ENCODE results near the gene ZNF747. TPM values are rescaled to one million over a fixed set of nuclear protein-coding genes. Genes with fewer than 3 reads are reported as not detected.

Gene ZNF747
- total RNA-seq, 2 donors from 2014 or later = 15.5 to 17.1 TPM

DNA sequence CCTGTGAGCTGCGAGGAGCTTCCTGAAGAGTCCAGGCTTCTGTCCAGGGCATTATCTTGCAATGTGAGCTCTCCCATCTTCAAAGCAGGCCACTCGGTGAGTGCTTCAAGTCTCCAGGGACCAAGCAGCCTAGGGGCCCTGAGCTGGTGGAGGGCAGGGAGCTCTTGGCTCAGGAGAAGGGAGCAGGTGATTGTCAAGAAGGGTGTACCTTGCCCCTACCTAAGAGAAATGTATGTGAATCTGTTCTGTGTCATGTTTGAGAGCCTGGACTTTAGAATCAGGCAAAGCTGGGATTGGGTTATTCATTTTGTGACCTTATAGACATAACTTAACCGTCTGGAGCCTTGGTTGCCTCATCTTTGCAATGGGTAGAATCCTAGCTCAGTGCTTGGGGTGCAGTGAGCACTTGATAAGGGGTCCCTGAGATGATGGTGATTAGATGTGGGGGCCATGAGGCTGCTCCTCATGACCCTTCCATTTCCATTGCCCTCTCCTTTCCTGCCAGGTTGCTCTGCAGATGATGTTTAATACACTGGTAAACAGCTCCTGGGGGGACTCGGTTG, 24.2 kb downstream of the ZNF747 start:
- H3K27ac Mint-ChIP-seq = no peak overlapping the region
- 84 to 91% methylated on average over 4 of the region's 4 CpGs for WGBS, 2 experiments (ENCODE audit: insufficient coverage in 1 of 2, insufficient read length in 1 of 2)
- TF ChIP-seq, protein P1, sequence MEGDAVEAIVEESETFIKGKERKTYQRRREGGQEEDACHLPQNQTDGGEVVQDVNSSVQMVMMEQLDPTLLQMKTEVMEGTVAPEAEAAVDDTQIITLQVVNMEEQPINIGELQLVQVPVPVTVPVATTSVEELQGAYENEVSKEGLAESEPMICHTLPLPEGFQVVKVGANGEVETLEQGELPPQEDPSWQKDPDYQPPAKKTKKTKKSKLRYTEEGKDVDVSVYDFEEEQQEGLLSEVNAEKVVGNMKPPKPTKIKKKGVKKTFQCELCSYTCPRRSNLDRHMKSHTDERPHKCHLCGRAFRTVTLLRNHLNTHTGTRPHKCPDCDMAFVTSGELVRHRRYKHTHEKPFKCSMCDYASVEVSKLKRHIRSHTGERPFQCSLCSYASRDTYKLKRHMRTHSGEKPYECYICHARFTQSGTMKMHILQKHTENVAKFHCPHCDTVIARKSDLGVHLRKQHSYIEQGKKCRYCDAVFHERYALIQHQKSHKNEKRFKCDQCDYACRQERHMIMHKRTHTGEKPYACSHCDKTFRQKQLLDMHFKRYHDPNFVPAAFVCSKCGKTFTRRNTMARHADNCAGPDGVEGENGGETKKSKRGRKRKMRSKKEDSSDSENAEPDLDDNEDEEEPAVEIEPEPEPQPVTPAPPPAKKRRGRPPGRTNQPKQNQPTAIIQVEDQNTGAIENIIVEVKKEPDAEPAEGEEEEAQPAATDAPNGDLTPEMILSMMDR (conservative IDR thresholded peaks at IDR 0.05) = no peak
- Histone ChIP-seq H3K9me3 (ENCODE audit: control insufficient read depth, low read length) (no peaks in the 10 kb centered on the region), H3K4me3 (ENCODE audit: low read length) (no peak overlapping the region), H3K27ac (ENCODE audit: low read depth, low read length) (no peak overlapping the region), H3K36me3 (ENCODE audit: control insufficient read depth, insufficient read depth, low read length) (no peaks in the 10 kb centered on the region), H3K27me3 (ENCODE audit: control insufficient read depth, insufficient read depth, low read length, poor library complexity, severe bottlenecking) (no peaks in the 10 kb centered on the region), H3K9ac (ENCODE audit: extremely low read depth, low read length, poor library complexity, severe bottlenecking) (no peak overlapping the region), H3K4me1 (ENCODE audit: control insufficient read depth, insufficient read depth, low read length) (no peaks in the 10 kb centered on the region)
- no peak overlapping the region for H3K4me3 Mint-ChIP-seq
- H3K36me3 Mint-ChIP-seq (ENCODE audit: low read depth) = no peaks in the 10 kb centered on the region
- no peak for DNase-seq
- H3K27me3 Mint-ChIP-seq (ENCODE audit: insufficient read depth) = peaks cover 3% of the 10 kb centered on the region
- H3K4me1 Mint-ChIP-seq = no peaks in the 10 kb centered on the region
- H3K9me3 Mint-ChIP-seq = no peaks in the 10 kb centered on the region

DNA sequence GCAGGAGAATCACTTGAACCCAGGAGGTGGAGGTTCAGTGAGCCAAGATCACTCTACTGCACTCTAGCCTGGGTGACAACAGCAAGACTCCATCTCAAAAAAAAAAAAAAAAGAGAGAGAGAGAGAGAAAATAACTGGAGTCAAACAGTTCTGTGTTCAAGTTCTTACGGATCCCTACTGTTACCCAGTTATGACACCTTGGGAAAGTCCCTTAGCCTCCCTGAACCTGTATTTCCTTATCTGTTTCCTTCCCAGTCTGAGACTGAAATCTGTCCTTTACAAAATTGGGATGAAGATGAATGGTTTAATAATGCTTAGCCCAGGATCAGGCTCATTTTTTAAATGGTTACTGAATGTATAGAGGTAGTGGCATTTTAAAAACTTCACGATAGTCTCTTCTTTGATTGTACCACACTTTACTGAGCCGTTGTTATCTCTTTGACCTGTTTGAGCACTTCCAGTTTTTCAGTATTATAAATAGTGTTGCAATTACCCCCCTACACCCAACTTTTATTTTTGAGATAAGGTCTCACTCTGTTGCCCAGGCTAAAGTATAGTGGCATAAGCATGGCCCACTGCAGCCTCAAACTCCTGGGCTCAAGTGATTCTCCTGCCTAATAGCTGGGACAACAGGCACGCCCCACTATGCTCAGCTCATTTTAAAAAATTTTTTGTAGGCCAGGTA, 25.4 kb downstream of the ZNF747 start:
- no peak overlapping the region for H3K27ac ChIP-seq (ENCODE audit: low read depth, low read length)
- H3K27me3 ChIP-seq (ENCODE audit: control insufficient read depth, insufficient read depth, low read length, poor library complexity, severe bottlenecking) = no peaks in the 10 kb centered on the region
- H3K9ac ChIP-seq (ENCODE audit: extremely low read depth, low read length, poor library complexity, severe bottlenecking) = no peak overlapping the region
- Mint-ChIP-seq H3K27ac (no peak overlapping the region), H3K4me3 (no peak overlapping the region), H3K4me1 (no peaks in the 10 kb centered on the region), H3K27me3 (ENCODE audit: insufficient read depth) (peaks cover 3% of the 10 kb centered on the region), H3K9me3 (no peaks in the 10 kb centered on the region), H3K36me3 (ENCODE audit: low read depth) (no peaks in the 10 kb centered on the region)
- WGBS, 2 experiments (ENCODE audit: insufficient coverage in 1 of 2, insufficient read length in 1 of 2) = 92 to 93% methylated on average over 3 to 4 of the region's 4 CpGs
- no peak for DNase-seq
- H3K36me3 ChIP-seq (ENCODE audit: control insufficient read depth, insufficient read depth, low read length) = no peaks in the 10 kb centered on the region
- H3K4me3 ChIP-seq (ENCODE audit: low read length) = no peak overlapping the region
- TF ChIP-seq, protein P1 (conservative IDR thresholded peaks at IDR 0.05) = no peak
- H3K9me3 ChIP-seq (ENCODE audit: control insufficient read depth, low read length) = no peaks in the 10 kb centered on the region
- H3K4me1 ChIP-seq (ENCODE audit: control insufficient read depth, insufficient read depth, low read length) = no peaks in the 10 kb centered on the region

DNA sequence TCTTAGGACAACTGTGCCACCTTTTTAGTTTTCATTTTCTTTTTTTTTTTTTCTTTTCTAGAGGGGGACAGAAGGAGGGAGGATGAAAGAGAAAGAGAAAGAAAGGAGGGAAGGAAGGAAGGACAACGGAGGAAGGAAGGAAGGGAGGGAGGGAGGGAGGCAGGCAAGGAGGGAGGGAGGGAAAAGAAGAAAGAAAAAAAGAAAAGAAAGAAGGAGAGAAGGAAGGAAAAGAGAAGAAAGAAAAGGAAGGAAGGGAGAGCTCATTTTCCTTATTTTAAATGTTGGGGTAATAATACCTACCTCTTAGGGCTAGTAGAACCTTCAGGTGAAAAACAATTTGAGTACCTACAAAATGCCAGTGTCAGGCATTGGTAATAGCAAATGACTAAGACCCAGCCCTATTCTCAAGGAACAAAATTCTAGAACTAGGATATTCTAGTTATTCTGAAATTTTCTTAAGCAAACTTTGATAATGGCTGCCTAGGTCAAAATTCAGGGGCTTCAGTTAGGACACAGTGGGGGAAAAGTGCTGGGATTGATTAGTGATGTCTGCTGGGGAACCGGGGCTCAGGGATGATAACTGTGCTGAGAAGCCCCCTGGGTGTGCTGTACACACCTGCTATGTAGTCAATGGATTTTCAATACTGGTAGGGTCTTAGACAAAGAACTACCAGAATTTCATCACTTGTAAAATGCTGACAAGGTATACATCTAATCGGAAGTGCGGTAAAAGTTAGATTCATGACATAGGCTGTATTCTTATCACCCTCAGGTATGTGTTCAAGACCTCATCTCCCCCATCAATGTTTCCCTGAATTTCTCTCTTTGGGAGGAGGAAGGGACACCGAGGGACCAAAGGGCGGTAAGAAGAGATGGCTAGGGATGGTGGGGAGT, 31.0 kb downstream of the ZNF747 start:
- DNase-seq = no peak
- WGBS, 2 experiments (ENCODE audit: insufficient coverage in 1 of 2, insufficient read length in 1 of 2) = 78 to 83% methylated on average over 4 to 6 of the region's 6 CpGs
- no peak overlapping the region for H3K9ac ChIP-seq (ENCODE audit: extremely low read depth, low read length, poor library complexity, severe bottlenecking)
- H3K9me3 ChIP-seq (ENCODE audit: control insufficient read depth, low read length) = no peaks in the 10 kb centered on the region
- no peaks in the 10 kb centered on the region for H3K4me1 Mint-ChIP-seq
- H3K36me3 ChIP-seq (ENCODE audit: control insufficient read depth, insufficient read depth, low read length) = no peaks in the 10 kb centered on the region
- H3K36me3 Mint-ChIP-seq (ENCODE audit: low read depth) = no peaks in the 10 kb centered on the region
- H3K4me1 ChIP-seq (ENCODE audit: control insufficient read depth, insufficient read depth, low read length) = no peaks in the 10 kb centered on the region
- no peaks in the 10 kb centered on the region for H3K9me3 Mint-ChIP-seq
- H3K27ac ChIP-seq (ENCODE audit: low read depth, low read length) = no peak overlapping the region
- H3K27ac Mint-ChIP-seq = no peak overlapping the region
- TF ChIP-seq, protein P1 (conservative IDR thresholded peaks at IDR 0.05) = no peak
- no peaks in the 10 kb centered on the region for H3K27me3 ChIP-seq (ENCODE audit: control insufficient read depth, insufficient read depth, low read length, poor library complexity, severe bottlenecking)
- H3K4me3 ChIP-seq (ENCODE audit: low read length) = no peak overlapping the region
- no peak overlapping the region for H3K4me3 Mint-ChIP-seq
- H3K27me3 Mint-ChIP-seq (ENCODE audit: insufficient read depth) = peaks cover 6% of the 10 kb centered on the region

All from endodermal cell (in vitro differentiated cells).